Ascending aorta (tissue), 2 donors: Measurements from ENCODE around the gene FAM131C. TPM values are rescaled to one million over a fixed set of nuclear protein-coding genes. Genes with fewer than 3 reads are reported as not detected.
"Not testable (repeated sequence)": the region's sequence is repeated elsewhere in the genome, so short reads cannot be mapped to it uniquely, and the experiment has no call there.

Source experiments
- DNase-seq, 2 donors: peaks; one replicate each; pipeline ENCODE4 v3.0.0-alpha.2; 2019; ENCODE audit warnings: low spot score in 2 of 2
- H3K27ac ChIP-seq, 2 donors: fragments of 200-600 bp; sonication (generic); one replicate each; pipeline ENCODE4 v1.5.1; 2016 to 2017; ENCODE audit warnings: mild to moderate bottlenecking in 1 of 2
- H3K27me3 ChIP-seq: fragments of 200-600 bp; sonication (generic); one replicate; pipeline ENCODE4 v1.5.1; 2017
- H3K36me3 ChIP-seq, 2 donors: fragments of 200-600 bp; sonication (generic); one replicate each; pipeline ENCODE4 v1.5.1; 2016
- H3K4me1 ChIP-seq, 2 donors: fragments of 200-600 bp; sonication (generic); one replicate each; pipeline ENCODE4 v1.5.1; 2016 to 2017; ENCODE audit warnings: mild to moderate bottlenecking in 1 of 2
- H3K4me3 ChIP-seq, 2 donors: fragments of 200-600 bp; sonication (generic); one replicate each; pipeline ENCODE4 v1.5.1; 2016 to 2017; ENCODE audit warnings: mild to moderate bottlenecking in 1 of 2
- H3K9me3 ChIP-seq, 2 donors: fragments of 200-600 bp; sonication (generic); one replicate each; pipeline ENCODE4 v1.5.1; 2016
- CTCF ChIP-seq, 3 experiments: fragments of 200-600 bp in 2 of 3; fragments of 450-650 bp in 1 of 3; sonication (generic) in 2 of 3; IDR thresholded peaks; one replicate each; pipeline ENCODE4 v1.5.1; 2016 to 2019; ENCODE audit warnings: antibody characterized with exemption in 3 of 3, mild to moderate bottlenecking in 1 of 3, moderate library complexity in 1 of 3
- intact Hi-C: fragments of 100-400 bp; cut with DNase I; formaldehyde crosslinking; loops from one replicate; pipeline ENCODE4 v1.15.1; 2023
- total RNA-seq: library from RNA; depleted of rRNA; stranded (reverse); fragments of >200 nt; gene quantifications from one replicate; pipeline ENCODE4 v1.1.0, GENCODE V29; 2016

Gene FAM131C
- total RNA-seq, 1 donor from 2014 or later = 0.21 TPM

DNA sequence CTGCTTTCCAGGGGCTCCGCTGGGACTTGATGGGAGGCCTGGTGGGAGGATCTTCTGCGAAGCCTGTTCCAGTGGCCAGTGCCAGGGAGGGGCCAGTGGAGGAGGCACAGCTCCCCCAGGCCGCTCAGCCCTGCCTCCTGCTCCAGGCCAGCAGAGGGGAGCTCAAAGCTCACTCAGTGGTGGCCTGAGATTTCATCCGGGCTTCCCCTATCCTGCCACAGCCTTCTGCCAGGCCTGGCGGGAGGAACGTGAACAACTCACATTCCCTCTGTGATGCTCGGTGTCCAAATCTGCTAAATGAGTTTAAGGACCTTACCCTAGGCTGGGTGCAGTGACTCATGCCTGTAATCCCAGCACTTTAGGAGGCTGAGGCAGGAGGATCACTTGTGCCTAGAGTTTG lies 26.6 kb downstream of the FAM131C start:
- intact Hi-C loops = no loop called here
- Histone ChIP-seq H3K4me3 (no peak overlapping the region), H3K27me3 (no peaks in the 10 kb centered on the region), H3K36me3 (no peaks in the 10 kb centered on the region), H3K4me1 (peaks cover 0 to 8% of the 10 kb centered on the region in 2 donors), H3K27ac (no peak overlapping the region), H3K9me3 (no peaks in the 10 kb centered on the region)
- DNase-seq = no peak
- TF ChIP-seq CTCF (IDR thresholded peaks at IDR 0.05) = no peak

GRCh38 chr1:16043950-16044349 lies 29.5 kb downstream of the FAM131C start:
- TF ChIP-seq CTCF (IDR thresholded peaks at IDR 0.05) = no peak
- no peaks in the 10 kb centered on the region for H3K27me3 ChIP-seq
- no peak overlapping the region for H3K4me3 ChIP-seq
- intact Hi-C loops = no loop called here
- peaks cover 0 to 5% of the 10 kb centered on the region in 2 donors for H3K4me1 ChIP-seq
- H3K36me3 ChIP-seq = no peaks in the 10 kb centered on the region
- H3K9me3 ChIP-seq = no peaks in the 10 kb centered on the region
- no peak overlapping the region for H3K27ac ChIP-seq
- no peak for DNase-seq

- no peak within 1 kb of the TSS for H3K27ac ChIP-seq
- intact Hi-C loops = no loop called here
- H3K4me1 ChIP-seq = peaks cover 0 to under 1% of the 10 kb centered on the region in 2 donors
- no peak within 1 kb of the TSS for H3K4me3 ChIP-seq
- H3K27me3 ChIP-seq = no peaks in the 10 kb centered on the region
- H3K9me3 ChIP-seq = no peaks in the 10 kb centered on the region
- H3K36me3 ChIP-seq = no peaks in the 10 kb centered on the region
- no peak for TF ChIP-seq CTCF (IDR thresholded peaks at IDR 0.05)
- no peak for DNase-seq
These were observed 29.9 kb downstream of the FAM131C start, which contains the start of gene CLCNKB for GRCh38 chr1:16043521-16043920. TSS of gene CLCNKB (plus strand) at chr1:16043782. CDS start at chr1:16044493, 711 bp downstream.

GRCh38 chr1:16042654-16043053 lies 30.8 kb downstream of the FAM131C start:
- intact Hi-C loops, DNase-seq, H3K36me3 ChIP-seq, H3K9me3 ChIP-seq, H3K4me1 ChIP-seq, H3K27me3 ChIP-seq, H3K27ac ChIP-seq, H3K4me3 ChIP-seq: not testable (repeated sequence)

DNA sequence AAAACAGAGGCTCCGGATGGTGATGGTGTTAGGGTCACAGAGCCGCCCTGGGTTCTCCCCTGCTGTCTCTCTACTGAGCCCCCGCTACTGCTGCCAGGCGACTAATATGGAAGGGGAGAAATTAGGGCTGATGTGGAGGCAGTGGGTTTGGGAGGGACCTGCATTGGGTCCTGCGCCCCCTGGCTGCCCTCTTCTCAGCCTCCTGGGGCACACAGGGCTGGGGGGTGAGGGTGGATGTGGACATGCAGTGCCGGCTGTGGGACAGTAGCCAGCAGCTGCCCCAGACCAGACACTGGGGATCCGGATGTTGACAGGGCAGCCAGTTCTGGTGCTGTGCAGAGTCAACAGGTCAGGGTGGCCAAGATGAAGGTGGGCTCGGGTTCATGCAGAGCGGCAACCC lies 31.4 kb downstream of the FAM131C start:
- no peak for DNase-seq
- Histone ChIP-seq H3K9me3 (no peaks in the 10 kb centered on the region), H3K4me1 (no peaks in the 10 kb centered on the region), H3K4me3 (no peak overlapping the region), H3K27ac (no peak overlapping the region), H3K36me3 (no peaks in the 10 kb centered on the region), H3K27me3 (no peaks in the 10 kb centered on the region)
- no peak for TF ChIP-seq CTCF (IDR thresholded peaks at IDR 0.05)
- intact Hi-C loops = no loop called here

DNA sequence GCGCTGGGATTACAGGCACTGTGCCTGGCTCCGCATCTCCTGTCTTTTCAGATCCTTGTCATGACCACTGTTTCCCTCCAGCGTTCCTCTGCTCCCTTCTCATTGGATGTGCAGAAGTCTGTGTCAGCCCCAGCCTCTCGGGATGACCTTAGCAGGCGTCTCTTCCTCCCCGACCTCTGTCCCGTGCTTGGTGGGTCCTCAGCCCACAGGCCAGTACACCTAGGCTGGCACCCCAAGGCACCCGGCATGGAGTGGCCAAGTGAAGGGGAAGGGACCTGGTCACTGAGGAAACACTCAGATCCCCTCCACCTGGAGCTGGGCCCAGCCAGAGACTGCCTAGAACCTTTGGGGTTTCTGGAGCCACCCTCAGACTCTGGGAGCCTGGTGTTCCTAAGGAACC lies 32.3 kb downstream of the FAM131C start:
- no peak for DNase-seq
- H3K27me3 ChIP-seq = no peaks in the 10 kb centered on the region
- no peaks in the 10 kb centered on the region for H3K36me3 ChIP-seq
- H3K4me1 ChIP-seq = no peaks in the 10 kb centered on the region
- H3K4me3 ChIP-seq = no peak overlapping the region
- H3K9me3 ChIP-seq = no peaks in the 10 kb centered on the region
- no peak overlapping the region for H3K27ac ChIP-seq
- no peak for TF ChIP-seq CTCF (IDR thresholded peaks at IDR 0.05)
- intact Hi-C loops = no loop called here

- H3K36me3 ChIP-seq, H3K9me3 ChIP-seq, H3K4me3 ChIP-seq, H3K27ac ChIP-seq, intact Hi-C loops, H3K27me3 ChIP-seq, H3K4me1 ChIP-seq, DNase-seq: not testable (repeated sequence)
These were observed 33.6 kb downstream of the FAM131C start for GRCh38 chr1:16039871-16040270.
